ENCODE results near the gene RBM39. TPM values are rescaled to one million over a fixed set of nuclear protein-coding genes. Genes with fewer than 3 reads are reported as not detected.

RBM39 gene
- total RNA-seq, 2 donors from 2014 or later: 264 to 309 TPM

DNA sequence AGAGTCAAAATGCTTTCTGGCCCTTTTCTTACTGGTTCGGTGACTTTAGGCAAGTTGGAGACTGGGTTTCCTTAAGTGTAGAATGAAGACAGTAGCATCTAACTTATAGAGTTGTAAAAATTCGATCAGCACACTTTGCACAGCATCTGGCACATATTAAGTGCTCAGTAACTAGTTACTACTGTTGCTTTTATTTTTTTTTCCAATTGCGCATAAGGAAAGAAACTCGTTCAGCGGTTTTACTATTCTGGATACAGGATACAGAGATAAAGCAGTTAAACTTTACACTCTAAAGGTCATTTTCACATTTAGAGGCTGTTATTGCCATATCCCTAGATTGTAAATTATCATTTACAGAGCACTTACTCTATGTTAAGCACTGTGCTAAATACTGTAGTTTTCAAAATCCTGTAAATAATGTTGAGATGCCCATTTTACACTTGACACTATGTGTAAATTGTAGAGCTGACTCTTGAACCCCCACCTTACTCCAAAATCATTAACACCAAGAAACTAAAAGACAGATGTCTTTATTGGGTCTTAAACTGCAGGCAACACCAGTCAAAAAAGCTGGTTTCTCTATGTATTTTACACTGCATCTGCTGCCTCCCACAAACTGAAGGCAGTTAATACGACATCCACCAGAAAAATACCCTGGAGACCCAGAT lies 42.0 kb downstream of the RBM39 start:
- intact Hi-C loops (cut with DNase I): loop anchor here (10.0 kb wide), 1 partner anchor 95 kb away; no protein-coding TSS in a partner anchor

GRCh38 chr20:35699127-35699956 lies 42.7 kb downstream of the RBM39 start, which contains the start of the genes NFS1 and ROMO1:
Gene NFS1 (minus strand): TSS chr20:35699352. CDS start chr20:35699288, 64 bp downstream.
Gene ROMO1 (plus strand): TSS chr20:35699405. CDS start chr20:35699633, 228 bp downstream.
- peak; percentile 90 for ATAC-seq
- Histone ChIP-seq H3K9me3 (no peaks in the 10 kb centered on the region), H3K27me3 (no peaks in the 10 kb centered on the region), H3K36me3 (replicated peaks in 1 of 2; ENCODE audit: insufficient read depth in 1 of 2, low read depth in 2 of 2) (peaks cover 8 to 11% of the 10 kb centered on the region in 2 donors), H3K27ac (peak within 1 kb of the TSS; percentile 64 to 92 (median 83)), H3K4me1 (peaks cover 21% of the 10 kb centered on the region), H3K4me3 (peak within 1 kb of the TSS; percentile 67 to 88)
- intact Hi-C loops (cut with DNase I): loop anchor here (10.0 kb wide), 1 partner anchor 95 kb away; no protein-coding TSS in a partner anchor
- peak; percentile 80 to 85 (median 83) for DNase-seq
- WGBS, 2 donors: 0% methylated on average over 14 to 77 of the region's 81 CpGs
- TF ChIP-seq POLR2A (IDR thresholded peaks at IDR 0.05): peak; percentile 35 to 77 (median 72)
- TF ChIP-seq, protein P1, sequence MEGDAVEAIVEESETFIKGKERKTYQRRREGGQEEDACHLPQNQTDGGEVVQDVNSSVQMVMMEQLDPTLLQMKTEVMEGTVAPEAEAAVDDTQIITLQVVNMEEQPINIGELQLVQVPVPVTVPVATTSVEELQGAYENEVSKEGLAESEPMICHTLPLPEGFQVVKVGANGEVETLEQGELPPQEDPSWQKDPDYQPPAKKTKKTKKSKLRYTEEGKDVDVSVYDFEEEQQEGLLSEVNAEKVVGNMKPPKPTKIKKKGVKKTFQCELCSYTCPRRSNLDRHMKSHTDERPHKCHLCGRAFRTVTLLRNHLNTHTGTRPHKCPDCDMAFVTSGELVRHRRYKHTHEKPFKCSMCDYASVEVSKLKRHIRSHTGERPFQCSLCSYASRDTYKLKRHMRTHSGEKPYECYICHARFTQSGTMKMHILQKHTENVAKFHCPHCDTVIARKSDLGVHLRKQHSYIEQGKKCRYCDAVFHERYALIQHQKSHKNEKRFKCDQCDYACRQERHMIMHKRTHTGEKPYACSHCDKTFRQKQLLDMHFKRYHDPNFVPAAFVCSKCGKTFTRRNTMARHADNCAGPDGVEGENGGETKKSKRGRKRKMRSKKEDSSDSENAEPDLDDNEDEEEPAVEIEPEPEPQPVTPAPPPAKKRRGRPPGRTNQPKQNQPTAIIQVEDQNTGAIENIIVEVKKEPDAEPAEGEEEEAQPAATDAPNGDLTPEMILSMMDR (IDR thresholded peaks at IDR 0.05): peak in 3 of 7 experiments; percentile 10 to 42 (median 30)

More for the DNA sequence above, 42.0 kb downstream of the RBM39 start:
- TF ChIP-seq, protein P1 (IDR thresholded peaks at IDR 0.05): no peak
- TF ChIP-seq POLR2A (IDR thresholded peaks at IDR 0.05): no peak
- Histone ChIP-seq H3K27ac (peak overlapping the region in 3 of 4 donors; percentile 64 to 92 (median 89)), H3K4me1 (peaks cover 21% of the 10 kb centered on the region), H3K27me3 (no peaks in the 10 kb centered on the region), H3K9me3 (no peaks in the 10 kb centered on the region), H3K4me3 (peak overlapping the region; percentile 67 to 88), H3K36me3 (replicated peaks in 1 of 2; ENCODE audit: insufficient read depth in 1 of 2, low read depth in 2 of 2) (peaks cover 11 to 18% of the 10 kb centered on the region in 2 donors)
- ATAC-seq (peak; percentile 4), DNase-seq (no peak)
- WGBS, 2 donors: 11 to 14% methylated on average over 6 of the region's 6 CpGs

DNA sequence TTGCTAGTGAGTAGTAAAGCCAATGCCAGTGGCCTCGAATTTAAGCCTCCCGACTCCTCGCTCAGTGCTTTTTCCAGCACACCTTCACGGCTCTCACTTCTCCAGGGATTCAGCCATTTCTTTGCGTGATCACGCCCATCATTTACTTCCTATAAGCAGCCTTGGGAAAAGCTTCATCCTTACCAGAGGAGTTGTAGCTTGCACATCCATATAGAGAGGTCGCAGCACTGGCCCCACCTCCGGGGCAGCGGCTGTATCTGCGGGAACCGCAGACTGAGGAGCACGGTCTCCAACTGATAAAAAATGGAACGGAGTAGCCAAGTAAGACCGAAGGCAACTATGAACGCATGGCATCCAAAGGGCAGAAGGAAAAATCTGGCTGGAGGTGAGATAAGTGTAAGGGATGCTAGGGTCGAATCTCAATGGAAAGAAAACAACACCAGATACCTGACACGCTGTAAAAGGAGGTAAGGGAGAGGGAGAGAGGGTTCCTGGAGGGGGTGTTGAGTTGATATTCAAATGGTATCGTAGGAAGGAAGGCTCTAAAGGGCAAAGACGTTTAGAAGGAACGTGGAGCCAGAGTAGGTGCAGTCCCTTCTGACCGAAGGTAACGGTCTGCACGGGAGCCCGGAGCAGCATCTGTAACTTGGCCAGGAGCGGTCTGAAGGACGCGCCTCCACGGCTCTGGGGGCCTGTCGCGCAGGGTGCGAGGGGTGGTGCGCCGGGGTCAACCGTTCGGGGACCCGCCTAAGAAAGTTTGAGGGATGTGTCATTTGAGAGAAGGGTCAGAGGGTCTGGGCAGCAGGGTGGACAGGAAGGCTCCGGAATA lies 43.5 kb downstream of the RBM39 start:
- ATAC-seq: peak; percentile 34

More for the DNA sequence above, 43.5 kb downstream of the RBM39 start:
- H3K36me3 ChIP-seq (replicated peaks in 1 of 2; ENCODE audit: insufficient read depth in 1 of 2, low read depth in 2 of 2): peaks cover under 1 to 2% of the 10 kb centered on the region in 2 donors
- no peak for TF ChIP-seq POLR2A (IDR thresholded peaks at IDR 0.05)
- TF ChIP-seq, protein P1 (IDR thresholded peaks at IDR 0.05): no peak
- H3K9me3 ChIP-seq: no peaks in the 10 kb centered on the region
- H3K27me3 ChIP-seq: no peaks in the 10 kb centered on the region
- H3K4me1 ChIP-seq: peaks cover 21% of the 10 kb centered on the region
- 3 to 4% methylated on average over 30 to 37 of the region's 37 CpGs for WGBS, 2 donors
- peak overlapping the region; percentile 67 to 88 for H3K4me3 ChIP-seq
- intact Hi-C loops (cut with DNase I): loop anchor here (10.0 kb wide), 1 partner anchor 94 kb away; no protein-coding TSS in a partner anchor
- peak overlapping the region; percentile 64 to 92 (median 83) for H3K27ac ChIP-seq
- no peak for DNase-seq
